Fibroblast of the aortic adventitia (primary cell): ENCODE measurements around the gene KRT9. TPM values are rescaled to one million over a fixed set of nuclear protein-coding genes. Genes with fewer than 3 reads are reported as not detected.

ENCODE experiments used
- DNase-seq: peaks from one replicate; pipeline ENCODE4 v3.0.0-alpha.2; 2010; ENCODE audit warnings: low read depth
- H3K4me3 ChIP-seq: 2 replicates; pipeline ENCODE4 v1.5.1; 2011; ENCODE audit warnings: low read depth, mild to moderate bottlenecking, control low read depth, low read length, moderate library complexity
- total RNA-seq: library from RNA; depleted of rRNA; stranded (reverse); fragments of >200 nt; gene quantifications from 2 replicates; pipeline ENCODE4 v1.2.3, GENCODE V29; 2012; ENCODE audit warnings: low replicate concordance
- TF ChIP-seq, protein P1 (sequence below): IDR thresholded peaks from 2 replicates; pipeline ENCODE4 v1.5.1; 2011; ENCODE audit warnings: mild to moderate bottlenecking, low read length, control low read depth, inconsistent platforms; ENCODE audit not compliant: insufficient read depth

KRT9 gene
- total RNA-seq, 1 donor: not detected

DNA sequence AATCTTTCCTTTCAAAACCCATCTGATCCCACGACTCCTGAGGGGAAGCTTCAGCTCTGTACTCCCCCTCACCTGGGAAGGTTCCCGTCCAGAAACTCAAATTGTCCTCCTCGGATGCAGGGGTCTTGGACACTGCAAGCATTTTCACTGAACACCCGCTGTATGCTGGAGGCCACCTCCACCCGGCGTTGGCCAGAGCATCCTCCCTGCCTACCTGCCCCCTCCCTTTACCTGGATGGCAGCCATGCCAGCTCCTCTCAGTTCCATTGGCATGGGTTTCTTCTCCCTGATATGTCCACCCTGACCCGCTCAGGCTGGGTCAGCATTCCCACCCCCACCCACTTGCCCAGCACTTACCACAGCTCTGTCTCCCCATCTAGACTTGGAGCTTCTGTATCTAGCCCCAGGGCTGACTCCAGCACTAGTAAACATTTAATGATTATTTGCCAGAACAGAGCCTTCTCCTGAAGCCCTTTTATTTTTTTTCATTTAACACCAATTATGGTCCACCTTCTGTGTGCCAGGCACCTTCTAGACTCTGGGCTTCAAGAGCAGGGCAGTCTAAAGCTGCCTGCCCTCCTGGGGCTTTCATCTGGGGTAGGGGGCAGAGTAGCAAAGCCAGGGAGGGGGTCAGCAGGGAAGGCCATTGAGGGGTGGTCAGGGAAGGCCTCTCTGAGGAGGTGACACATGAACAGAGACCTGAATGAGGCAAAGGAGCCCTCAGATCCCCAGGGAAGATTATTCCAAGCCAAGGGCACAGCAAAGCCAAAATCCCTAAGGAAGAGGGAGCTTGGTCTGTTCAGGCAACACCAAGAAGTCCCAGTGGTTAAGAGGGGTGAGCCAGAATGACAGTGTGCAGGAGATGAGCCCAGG is 34.9 kb downstream of the KRT9 start:
- DNase-seq: no peak
- TF ChIP-seq, protein P1, sequence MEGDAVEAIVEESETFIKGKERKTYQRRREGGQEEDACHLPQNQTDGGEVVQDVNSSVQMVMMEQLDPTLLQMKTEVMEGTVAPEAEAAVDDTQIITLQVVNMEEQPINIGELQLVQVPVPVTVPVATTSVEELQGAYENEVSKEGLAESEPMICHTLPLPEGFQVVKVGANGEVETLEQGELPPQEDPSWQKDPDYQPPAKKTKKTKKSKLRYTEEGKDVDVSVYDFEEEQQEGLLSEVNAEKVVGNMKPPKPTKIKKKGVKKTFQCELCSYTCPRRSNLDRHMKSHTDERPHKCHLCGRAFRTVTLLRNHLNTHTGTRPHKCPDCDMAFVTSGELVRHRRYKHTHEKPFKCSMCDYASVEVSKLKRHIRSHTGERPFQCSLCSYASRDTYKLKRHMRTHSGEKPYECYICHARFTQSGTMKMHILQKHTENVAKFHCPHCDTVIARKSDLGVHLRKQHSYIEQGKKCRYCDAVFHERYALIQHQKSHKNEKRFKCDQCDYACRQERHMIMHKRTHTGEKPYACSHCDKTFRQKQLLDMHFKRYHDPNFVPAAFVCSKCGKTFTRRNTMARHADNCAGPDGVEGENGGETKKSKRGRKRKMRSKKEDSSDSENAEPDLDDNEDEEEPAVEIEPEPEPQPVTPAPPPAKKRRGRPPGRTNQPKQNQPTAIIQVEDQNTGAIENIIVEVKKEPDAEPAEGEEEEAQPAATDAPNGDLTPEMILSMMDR: no peak

DNA sequence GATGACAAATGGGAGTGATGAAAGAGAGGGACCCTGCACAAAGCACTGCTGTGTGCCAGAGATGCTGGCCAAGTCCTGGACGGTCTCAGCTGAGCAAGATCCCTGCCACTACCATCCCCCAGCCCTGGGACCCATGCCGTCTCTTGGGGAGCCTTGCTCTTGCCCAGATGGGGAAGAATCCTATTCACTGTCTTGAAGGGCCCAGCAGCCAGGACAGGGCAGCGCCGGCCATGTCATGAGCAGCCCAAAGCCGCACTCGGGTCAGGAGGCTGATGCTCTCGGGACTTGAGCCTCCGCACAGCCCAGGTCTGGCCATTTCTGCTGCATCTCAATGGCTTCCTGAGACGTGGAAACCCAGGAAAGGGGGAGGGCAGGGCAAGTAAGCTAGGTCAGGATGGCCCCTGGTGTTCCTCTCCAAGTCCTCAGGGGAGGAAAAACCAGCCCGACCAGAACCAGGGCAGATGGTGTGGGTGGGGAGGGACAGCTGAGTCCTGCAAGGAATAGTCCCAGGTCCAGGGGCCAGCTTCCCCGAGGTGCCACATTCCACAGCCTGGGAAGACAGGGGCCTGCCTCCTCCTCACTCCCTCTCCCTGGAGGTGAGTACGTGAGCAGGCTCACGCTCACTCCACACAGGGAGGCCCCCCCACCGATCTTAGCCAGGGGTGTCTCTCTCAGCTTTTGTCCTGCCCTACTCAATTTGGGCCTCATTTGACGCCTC is 35.9 kb downstream of the KRT9 start:
- TF ChIP-seq, protein P1: no peak
- DNase-seq: no peak
- H3K4me3 ChIP-seq: no peak overlapping the region

More for the DNA sequence above, 34.9 kb downstream of the KRT9 start:
- H3K4me3 ChIP-seq: no peak overlapping the region

DNA sequence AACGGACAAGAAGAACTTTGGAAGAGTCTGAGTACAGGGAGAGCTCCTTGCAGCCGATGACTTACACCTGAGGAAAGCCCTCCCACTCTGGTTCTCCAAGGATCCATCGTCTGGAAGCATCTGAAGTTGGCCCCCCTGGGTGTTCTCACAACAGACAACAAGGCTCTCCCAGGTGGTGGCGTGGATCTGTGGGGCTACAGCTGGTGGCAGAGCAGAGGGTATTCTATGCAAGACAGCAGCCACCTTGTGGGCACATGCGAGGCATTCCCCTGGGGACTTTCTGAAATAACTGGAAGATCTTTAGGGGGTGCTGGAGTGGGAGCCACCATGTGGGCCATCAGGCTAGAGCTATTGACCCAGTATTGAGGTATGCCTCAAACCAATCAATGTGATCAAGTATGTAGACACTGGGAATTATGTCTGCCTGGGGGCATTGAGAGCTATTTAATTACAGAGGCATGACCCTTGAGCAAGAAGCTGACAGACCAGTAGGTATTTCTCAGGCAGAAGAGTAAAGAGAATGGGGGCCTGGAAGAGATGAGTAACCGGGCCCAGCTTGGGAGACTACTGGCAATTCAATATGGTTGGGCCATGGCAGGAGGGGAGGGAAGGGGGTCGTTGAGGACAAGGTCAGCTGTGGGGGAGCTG is 36.8 kb downstream of the KRT9 start:
- no peak for DNase-seq
- TF ChIP-seq, protein P1: no peak
- no peak overlapping the region for H3K4me3 ChIP-seq

DNA sequence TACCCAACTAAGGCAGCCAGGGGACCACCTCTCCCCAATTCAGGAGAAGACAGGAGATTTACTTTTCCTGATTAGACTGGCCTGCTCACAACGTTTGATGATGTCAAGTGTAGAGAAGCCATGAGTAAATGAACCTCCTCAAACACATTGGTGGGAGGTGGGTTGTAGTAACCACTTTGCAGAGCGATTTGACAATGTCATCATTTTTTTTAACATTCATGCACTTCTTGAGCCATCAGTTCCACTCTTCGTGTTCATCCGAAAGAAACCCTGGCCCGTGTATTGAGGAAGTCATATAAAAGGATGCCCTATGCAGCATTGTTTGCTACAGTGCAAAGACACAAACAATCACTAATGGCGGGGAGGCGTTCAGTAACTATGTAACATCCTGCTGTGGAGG is 38.2 kb downstream of the KRT9 start:
- TF ChIP-seq, protein P1: no peak
- no peak overlapping the region for H3K4me3 ChIP-seq
- DNase-seq: no peak

DNA sequence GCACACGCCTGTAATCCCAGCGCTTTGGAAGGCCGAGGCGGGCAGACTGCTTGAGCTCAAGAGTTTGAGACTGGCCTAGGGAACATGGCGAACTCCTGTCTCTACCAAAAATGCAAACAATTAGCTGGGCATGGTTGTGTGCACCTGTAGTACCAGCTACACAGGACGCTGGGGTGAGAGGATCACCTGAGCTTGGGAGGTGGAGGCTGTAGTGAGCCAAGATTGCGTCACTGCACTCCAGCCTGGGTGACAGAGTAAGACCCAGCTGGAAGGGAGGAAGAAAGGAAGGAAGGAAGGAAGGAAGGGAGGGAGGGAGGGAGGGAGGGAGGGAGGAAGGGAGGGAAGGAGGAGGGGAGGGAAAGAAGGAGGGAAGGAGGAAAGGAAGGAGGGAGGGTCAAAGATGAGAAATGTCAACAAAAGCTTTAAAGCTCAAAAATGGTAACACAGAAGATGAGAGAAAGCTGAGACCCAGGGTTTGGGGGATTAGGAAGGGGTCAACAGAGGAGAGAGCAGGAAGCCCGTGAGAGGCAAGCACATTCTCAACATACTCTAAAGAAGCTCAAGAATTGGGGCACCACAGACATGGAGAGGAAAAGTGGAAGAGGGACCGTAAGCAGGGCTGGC is 38.8 kb downstream of the KRT9 start:
- H3K4me3 ChIP-seq: no peak overlapping the region
- TF ChIP-seq, protein P1: no peak
- no peak for DNase-seq

DNA sequence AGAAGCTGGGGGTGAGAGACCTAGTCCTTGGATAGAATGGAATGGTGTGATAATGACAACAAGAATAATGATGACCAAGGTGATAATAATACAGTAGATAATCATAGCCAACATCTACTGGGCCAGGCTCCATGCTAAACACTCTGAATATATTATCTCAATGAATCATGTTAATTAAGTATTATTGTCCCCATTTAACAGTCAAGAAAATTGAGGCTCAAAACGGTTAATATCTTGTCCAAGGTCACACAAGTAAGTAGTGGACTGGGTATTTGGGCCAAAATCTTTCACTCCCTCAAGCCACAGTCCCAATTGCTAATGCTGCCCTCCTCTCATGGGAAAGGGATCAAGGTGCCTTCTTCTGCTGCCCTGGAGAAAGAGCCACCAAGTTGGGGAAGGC is 39.9 kb downstream of the KRT9 start:
- H3K4me3 ChIP-seq: no peak overlapping the region
- no peak for DNase-seq
- TF ChIP-seq, protein P1: no peak
